ENCODE measurements around the gene IL25. TPM values are rescaled to one million over a fixed set of nuclear protein-coding genes. Genes with fewer than 3 reads are reported as not detected.

IL25 gene
- polyA plus RNA-seq, 3 donors: not detected

DNA sequence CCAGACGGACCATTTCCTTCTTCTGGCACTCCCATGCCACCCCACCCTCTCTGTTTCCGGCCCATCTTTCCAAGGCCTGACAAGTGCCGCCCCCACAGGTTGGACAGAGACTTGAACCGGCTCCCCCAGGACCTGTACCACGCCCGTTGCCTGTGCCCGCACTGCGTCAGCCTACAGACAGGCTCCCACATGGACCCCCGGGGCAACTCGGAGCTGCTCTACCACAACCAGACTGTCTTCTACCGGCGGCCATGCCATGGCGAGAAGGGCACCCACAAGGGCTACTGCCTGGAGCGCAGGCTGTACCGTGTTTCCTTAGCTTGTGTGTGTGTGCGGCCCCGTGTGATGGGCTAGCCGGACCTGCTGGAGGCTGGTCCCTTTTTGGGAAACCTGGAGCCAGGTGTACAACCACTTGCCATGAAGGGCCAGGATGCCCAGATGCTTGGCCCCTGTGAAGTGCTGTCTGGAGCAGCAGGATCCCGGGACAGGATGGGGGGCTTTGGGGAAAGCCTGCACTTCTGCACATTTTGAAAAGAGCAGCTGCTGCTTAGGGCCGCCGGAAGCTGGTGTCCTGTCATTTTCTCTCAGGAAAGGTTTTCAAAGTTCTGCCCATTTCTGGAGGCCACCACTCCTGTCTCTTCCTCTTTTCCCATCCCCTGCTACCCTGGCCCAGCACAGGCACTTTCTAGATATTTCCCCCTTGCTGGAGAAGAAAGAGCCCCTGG is 3.1 kb downstream of the IL25 start:
- H3K4me2 ChIP-seq (replicated peaks; ENCODE audit: extremely low read depth, low read length, poor library complexity, severe bottlenecking): no peak overlapping the region
- H3K9me3 ChIP-seq (replicated peaks in 1 of 2; ENCODE audit: control insufficient read depth in 1 of 2, insufficient read depth in 1 of 2, low read length in 2 of 2): no peaks in the 10 kb centered on the region
- no peak for DNase-seq
- Mint-ChIP-seq H3K4me1 (no peaks in the 10 kb centered on the region), H3K4me3 (no peak overlapping the region), H3K36me3 (no peaks in the 10 kb centered on the region), H3K9me3 (no peaks in the 10 kb centered on the region), H3K27me3 (ENCODE audit: low read depth in 3 of 3) (peaks cover 2 to 5% (median 2%) of the 10 kb centered on the region in 3 donors), H3K27ac (no peak overlapping the region)
- H3K9ac ChIP-seq (ENCODE audit: insufficient read depth, low read length, poor library complexity, severe bottlenecking): no peak overlapping the region
- H3K79me2 ChIP-seq (ENCODE audit: insufficient read depth, low read length): no peaks in the 10 kb centered on the region
- no peak for TF ChIP-seq CTCF (IDR thresholded peaks at IDR 0.05)
- no peaks in the 10 kb centered on the region for H3K4me1 ChIP-seq (ENCODE audit: control insufficient read depth in 1 of 2, insufficient read depth in 2 of 2, low read length in 2 of 2)
- H4K20me1 ChIP-seq (ENCODE audit: insufficient read depth, low read length): no peaks in the 10 kb centered on the region
- no peak overlapping the region for H2AFZ ChIP-seq (ENCODE audit: insufficient read depth, low read depth, low read length, poor library complexity, severe bottlenecking)
- no peaks in the 10 kb centered on the region for H3K36me3 ChIP-seq (replicated peaks in 1 of 2; ENCODE audit: control insufficient read depth in 1 of 2, insufficient read depth in 2 of 2, low read length in 2 of 2)
- H3K4me3 ChIP-seq (replicated peaks in 1 of 3; ENCODE audit: low read depth in 2 of 3, low read length in 3 of 3): no peak overlapping the region
- H3K27me3 ChIP-seq (ENCODE audit: control insufficient read depth in 2 of 2, insufficient read depth in 2 of 2, low read length in 2 of 2): no peaks in the 10 kb centered on the region
- 96% methylated on average over 21 of the region's 21 CpGs for WGBS (ENCODE audit: insufficient coverage)
- intact Hi-C loops (cut with micrococcal nuclease): loop anchor here in 1 of 2 donors (2.0 kb wide), 1 partner anchor 111 kb away; no protein-coding TSS in a partner anchor
- H3K27ac ChIP-seq (ENCODE audit: low read depth in 1 of 2, low read length in 2 of 2): no peak overlapping the region

- Histone ChIP-seq H3K4me3 (replicated peaks in 1 of 3; ENCODE audit: low read depth in 2 of 3, low read length in 3 of 3) (no peak within 1 kb of the TSS), H3K9me3 (replicated peaks in 1 of 2; ENCODE audit: control insufficient read depth in 1 of 2, insufficient read depth in 1 of 2, low read length in 2 of 2) (no peaks in the 10 kb centered on the region), H3K79me2 (ENCODE audit: insufficient read depth, low read length) (no peaks in the 10 kb centered on the region), H3K4me1 (ENCODE audit: control insufficient read depth in 1 of 2, insufficient read depth in 2 of 2, low read length in 2 of 2) (no peaks in the 10 kb centered on the region), H3K4me2 (replicated peaks; ENCODE audit: extremely low read depth, low read length, poor library complexity, severe bottlenecking) (no peak within 1 kb of the TSS), H2AFZ (ENCODE audit: insufficient read depth, low read depth, low read length, poor library complexity, severe bottlenecking) (no peak within 1 kb of the TSS), H3K27ac (ENCODE audit: low read depth in 1 of 2, low read length in 2 of 2) (no peak within 1 kb of the TSS), H3K27me3 (ENCODE audit: control insufficient read depth in 2 of 2, insufficient read depth in 2 of 2, low read length in 2 of 2) (no peaks in the 10 kb centered on the region), H4K20me1 (ENCODE audit: insufficient read depth, low read length) (no peaks in the 10 kb centered on the region), H3K36me3 (replicated peaks in 1 of 2; ENCODE audit: control insufficient read depth in 1 of 2, insufficient read depth in 2 of 2, low read length in 2 of 2) (no peaks in the 10 kb centered on the region), H3K9ac (ENCODE audit: insufficient read depth, low read length, poor library complexity, severe bottlenecking) (no peak within 1 kb of the TSS)
- Mint-ChIP-seq H3K9me3 (no peaks in the 10 kb centered on the region), H3K4me3 (no peak within 1 kb of the TSS), H3K27me3 (ENCODE audit: low read depth in 3 of 3) (peaks cover 3 to 11% (median 4%) of the 10 kb centered on the region in 3 donors), H3K27ac (no peak within 1 kb of the TSS), H3K36me3 (no peaks in the 10 kb centered on the region), H3K4me1 (no peaks in the 10 kb centered on the region)
- 88% methylated on average over 9 of the region's 13 CpGs for WGBS (ENCODE audit: insufficient coverage)
- intact Hi-C loops (cut with micrococcal nuclease): loop anchor here in 1 of 2 donors (2.0 kb wide), 1 partner anchor 112 kb away; no protein-coding TSS in a partner anchor
- no peak for TF ChIP-seq CTCF (IDR thresholded peaks at IDR 0.05)
- no peak for DNase-seq
These were observed 4.0 kb downstream of the IL25 start, which contains the start of gene CMTM5 for GRCh38 chr14:23376482-23377197. Gene CMTM5, plus strand, starts transcription at chr14:23377046. Its CDS starts 206 bp downstream, at chr14:23377252.
